ENCODE results near the gene FSCN2.
"Not testable (repeated sequence)": the region's sequence is repeated elsewhere in the genome, so short reads cannot be mapped to it uniquely, and the experiment has no call there.

FSCN2 gene

DNA sequence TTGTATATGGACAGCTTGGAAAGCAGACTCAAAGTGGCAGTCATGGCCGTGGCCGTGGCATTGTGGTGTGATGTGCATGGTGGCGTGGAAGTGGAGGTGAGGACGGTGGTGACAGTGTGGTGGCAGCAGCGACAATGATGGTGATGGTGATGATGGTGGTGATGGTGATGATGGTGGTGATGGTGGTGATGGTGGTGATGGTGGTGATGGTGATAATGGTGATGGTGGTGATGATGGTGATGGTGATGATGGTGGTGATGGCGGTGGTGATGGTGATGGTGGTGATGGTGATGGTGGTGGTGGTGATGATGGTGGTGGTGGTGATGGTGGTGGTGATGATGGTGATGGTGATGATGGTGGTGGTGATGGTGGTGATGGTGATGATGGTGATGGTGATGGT is 2.8 kb downstream of the FSCN2 start:
- not testable (repeated sequence) for DNase-seq

DNA sequence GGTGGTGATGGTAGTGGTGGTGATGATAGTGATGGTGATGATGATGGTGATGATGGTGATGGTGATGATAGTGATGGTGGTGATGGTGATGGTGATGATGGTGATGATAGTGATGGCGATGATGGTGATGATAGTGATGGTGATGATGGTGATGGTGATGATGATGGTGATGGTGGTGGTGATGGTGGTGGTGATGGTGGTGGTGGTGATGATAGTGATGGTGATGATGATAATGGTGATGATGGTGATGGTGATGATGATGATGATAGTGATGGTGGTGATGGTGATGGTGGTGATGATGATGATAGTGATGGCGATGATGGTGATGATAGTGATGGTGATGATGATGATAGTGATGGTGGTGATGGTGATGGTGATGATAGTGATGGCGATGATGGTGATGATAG is 3.8 kb downstream of the FSCN2 start:
- not testable (repeated sequence) for DNase-seq

DNA sequence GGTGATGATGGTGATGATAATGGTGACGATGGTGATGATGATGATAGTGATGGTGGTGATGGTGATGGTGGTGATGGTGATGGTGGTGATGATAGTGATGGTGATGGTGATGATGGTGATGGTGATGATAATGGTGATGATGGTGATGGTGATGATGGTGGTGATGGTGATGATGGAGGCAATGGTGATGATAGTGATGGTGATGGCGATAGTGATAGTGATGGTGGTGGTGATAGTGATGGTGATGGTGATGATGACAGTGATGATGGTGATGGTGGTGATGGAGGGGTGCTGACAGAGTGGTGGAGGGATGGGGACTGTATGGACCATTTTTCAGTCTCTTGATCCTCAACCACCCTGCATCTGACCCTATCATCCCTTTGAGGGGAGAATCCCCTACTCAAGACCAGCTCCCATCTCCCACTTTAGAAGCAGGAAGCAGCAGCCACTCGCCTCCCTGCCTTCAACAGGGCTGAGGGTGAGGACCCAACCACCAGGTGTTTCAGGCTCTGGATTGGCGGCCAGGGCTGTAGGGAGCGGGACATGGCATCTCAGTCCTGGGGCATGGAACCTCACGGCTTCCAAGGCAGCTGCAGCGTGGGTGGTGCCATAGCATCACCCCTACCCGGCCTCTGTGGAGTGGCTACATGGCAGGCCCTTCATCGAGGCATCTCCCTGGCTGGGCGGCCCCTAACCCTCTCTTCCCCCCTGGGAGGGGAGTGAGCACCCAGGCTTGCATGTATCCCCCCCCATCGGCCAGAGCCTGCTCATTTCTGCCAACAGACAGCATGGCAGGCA is 4.5 kb downstream of the FSCN2 start:
- no peak for DNase-seq

DNA sequence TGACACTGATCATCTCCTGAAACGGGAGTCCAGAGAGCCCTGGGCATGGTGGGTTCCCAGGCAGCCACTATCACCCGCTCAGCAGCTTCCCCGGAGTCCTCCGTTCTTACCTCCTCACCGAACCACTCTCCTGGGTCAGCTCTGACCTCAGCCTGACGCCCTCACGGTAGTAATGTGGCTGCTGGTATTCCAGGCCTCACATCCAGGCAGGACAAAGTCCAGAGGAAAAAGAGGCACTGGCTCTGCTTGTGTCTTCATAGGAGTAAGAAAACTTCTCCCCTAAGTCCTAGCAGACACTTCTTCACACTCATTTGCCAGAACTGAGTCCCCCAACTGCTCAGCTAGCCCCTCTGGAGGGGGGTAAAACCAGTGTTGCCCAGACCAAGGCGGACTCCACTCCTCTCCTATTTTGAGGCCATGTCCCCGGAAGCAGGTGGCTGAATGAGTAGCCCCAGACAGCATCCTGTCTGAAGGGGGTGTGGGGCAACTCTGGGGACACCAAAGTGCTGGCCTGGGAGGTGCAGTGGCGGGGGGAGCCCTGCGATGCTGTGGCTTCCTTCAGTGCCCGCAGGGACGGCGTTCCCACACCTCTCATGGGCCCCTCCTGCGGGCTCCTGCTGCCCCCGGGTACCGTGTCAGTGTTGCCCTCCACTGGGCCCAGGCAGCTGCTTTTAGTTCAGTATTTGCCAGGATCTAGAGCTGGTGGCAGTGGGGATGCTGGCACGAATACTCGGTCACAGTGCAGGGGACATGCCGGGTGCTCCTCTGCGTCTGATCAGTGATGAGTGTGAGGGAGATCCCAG is 5.4 kb downstream of the FSCN2 start:
- no peak for DNase-seq

DNA sequence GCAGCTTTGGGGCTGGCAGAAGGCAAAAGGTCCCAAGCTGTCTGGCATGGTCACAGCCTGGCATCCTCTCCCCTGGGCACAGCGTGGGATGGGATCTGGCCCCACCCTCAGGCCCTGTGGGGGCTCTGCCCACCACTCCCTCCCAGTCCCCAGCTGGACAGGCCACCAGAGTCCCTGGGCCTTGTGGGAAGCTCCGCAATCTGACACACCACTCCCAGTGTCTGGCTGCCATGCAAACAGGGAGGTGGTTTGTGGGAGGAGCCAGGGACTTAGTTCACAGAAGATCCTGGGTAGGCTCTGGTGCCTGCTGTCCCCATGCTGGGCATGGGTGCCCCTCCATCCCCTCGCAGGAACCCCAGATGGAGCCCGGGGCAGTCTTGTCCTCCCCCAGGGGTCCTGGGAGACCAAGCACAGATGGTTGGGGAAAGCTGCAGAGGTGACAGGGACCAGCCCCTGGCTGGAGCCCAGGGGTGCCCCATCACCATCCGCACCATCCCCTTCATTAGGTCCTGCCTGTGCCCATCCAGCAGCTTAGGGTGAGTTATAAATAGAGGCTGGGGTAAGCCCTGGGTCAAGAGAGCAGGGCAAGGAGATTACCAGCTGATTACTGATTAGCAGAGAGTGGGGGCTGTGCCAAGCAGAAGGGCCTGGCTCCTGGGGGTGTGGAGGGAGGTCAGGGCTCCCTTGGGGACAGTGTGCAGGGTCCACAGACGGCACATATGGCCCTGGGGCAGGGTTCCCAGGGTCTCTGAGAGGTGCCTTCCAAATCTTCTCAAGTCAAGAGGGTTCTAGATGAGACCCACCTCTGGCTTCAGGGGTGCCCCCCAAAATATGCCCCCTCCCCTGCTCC is 6.2 kb downstream of the FSCN2 start:
- no peak for DNase-seq

DNA sequence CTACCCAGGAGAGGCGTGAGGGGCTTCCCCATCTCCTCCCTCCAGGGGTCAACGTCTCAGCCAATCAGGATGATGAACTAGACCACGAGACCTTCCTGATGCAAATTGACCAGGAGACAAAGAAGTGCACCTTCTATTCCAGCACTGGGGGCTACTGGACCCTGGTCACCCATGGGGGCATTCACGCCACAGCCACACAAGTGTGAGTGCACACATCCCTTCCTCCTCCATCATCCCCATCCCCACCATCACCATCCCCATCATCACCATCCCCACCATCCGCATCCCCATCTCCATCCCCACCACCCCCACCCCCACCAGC is 6.8 kb downstream of the FSCN2 start:
- DNase-seq: no peak

DNA sequence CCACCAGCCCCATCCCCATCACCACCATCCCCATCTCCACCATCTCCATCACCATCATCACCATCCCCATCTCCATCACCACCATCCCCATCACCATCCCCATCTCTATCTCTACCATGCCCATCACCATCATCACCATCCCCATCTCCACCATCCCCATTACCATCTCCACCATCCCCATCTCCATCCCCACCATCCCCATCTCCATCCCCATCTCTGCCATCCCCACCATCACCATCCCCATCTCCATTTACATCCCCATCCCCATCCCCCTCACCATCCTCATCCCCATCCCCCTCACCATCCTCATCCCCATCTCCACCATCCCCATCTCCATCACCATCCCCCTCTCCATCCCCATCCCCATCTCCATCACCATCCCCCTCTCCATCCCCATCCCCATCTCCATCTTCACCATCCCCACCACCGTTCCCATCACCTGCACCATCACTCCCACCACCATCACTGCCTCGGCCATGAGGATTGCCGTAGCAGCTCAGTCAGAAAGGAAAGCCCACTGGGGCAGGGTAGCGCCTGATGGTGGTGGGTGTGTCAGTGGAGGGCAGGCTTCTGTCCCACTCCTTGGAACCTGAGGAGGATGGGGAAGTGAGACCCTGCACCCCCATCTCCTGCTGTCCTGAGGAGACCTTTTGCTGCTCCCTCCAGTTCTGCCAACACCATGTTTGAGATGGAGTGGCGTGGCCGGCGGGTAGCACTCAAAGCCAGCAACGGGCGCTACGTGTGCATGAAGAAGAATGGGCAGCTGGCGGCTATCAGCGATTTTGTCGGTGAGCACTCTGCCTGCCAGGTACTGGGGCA is 7.5 kb downstream of the FSCN2 start:
- DNase-seq: no peak

DNA sequence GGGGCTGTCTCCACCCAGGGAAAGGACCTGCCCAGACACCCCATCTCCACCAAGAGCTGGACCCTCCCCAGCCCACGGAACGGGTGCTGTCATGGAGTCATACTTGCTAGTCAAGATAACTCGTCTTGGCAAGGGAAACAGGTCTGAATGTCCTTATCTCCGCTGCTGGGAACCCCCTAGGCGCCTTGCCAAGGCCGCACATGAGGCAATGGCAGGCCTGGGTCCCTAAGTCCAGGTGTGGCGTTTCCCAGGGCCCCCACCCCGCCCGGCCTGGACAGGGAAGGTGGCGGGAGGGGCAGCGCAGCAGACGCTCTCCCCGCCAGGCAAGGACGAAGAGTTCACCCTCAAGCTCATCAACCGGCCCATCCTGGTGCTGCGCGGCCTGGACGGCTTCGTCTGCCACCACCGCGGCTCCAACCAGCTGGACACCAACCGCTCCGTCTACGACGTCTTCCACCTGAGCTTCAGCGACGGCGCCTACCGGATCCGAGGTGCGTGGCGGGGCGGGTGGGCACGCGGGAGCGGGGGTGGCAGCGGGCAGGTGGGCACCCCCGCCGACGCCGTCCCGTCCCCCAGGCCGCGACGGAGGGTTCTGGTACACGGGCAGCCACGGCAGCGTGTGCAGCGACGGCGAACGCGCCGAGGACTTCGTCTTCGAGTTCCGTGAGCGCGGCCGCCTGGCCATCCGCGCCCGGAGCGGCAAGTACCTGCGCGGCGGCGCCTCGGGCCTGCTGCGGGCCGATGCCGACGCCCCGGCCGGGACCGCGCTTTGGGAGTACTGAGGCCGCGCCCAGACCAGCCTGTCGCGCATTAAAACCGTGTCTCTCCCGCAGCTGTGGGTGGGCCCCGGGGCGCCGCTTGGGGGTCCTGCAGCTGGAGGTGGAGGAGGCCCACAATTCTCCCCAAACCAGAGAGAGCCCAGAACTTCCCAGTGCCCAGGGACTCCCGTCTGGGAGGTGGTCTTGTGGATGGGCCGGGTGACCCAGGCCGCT is 8.4 kb downstream of the FSCN2 start:
- DNase-seq: no peak

DNA sequence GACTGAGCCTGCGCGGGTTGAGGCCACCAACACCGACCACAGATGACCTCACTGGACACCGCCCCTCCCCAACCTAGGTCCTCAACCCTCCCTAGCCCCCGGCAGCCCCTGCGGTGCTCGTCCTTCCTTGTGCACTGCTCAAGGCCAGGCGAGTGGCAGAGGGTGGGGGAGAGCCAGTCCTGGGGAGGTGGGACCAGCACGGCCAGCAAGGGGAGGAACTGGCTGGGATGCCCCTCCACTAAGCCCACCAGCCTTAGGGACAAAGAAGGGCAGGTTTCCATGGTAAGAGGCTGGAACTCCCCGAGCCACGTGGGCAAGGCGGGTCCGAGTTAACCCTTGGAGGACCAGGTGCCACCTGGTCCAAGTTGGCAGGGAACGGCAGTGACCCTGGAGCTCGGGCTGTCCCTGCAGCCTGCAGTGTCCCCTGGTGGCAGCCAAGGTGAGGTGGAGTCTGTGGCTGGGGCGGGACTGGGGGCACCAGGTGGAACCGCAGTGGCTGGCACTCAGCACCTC is 9.2 kb downstream of the FSCN2 start:
- DNase-seq: peak; percentile 17

DNA sequence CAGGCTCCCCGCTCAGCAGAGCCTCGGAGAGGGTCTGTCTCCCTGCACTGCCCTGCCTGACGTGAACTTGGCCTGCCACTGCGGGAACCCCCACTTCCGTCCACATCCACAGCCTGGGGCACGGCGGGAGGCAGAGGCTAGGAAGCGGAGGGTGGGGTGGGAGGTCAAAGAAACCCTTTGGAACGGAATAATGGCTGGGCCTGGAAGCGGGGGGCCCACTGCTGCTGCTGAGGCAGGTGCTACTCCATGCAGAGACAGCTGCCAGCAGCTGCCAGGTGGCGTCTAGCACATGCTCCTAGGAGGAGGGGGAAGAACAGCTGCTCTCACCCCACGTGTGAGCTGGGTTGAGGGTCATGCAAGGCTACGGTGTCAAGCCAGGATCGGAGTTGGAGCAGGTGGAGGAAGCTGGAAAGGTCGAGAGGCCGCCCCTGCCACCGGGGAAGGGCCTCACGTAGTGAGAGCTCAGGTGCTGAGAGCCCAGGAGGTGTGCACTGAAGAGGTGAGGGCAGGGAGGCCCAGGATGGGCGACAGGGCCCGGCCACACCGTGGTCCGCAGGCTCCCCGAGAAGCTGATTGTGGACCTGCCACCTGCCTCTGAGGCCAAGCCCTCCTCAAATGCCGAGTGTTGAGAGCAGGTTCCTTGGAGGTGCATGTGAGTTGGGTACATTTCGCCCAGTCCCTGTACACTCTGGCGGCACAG is 9.8 kb downstream of the FSCN2 start:
- DNase-seq: no peak

DNA sequence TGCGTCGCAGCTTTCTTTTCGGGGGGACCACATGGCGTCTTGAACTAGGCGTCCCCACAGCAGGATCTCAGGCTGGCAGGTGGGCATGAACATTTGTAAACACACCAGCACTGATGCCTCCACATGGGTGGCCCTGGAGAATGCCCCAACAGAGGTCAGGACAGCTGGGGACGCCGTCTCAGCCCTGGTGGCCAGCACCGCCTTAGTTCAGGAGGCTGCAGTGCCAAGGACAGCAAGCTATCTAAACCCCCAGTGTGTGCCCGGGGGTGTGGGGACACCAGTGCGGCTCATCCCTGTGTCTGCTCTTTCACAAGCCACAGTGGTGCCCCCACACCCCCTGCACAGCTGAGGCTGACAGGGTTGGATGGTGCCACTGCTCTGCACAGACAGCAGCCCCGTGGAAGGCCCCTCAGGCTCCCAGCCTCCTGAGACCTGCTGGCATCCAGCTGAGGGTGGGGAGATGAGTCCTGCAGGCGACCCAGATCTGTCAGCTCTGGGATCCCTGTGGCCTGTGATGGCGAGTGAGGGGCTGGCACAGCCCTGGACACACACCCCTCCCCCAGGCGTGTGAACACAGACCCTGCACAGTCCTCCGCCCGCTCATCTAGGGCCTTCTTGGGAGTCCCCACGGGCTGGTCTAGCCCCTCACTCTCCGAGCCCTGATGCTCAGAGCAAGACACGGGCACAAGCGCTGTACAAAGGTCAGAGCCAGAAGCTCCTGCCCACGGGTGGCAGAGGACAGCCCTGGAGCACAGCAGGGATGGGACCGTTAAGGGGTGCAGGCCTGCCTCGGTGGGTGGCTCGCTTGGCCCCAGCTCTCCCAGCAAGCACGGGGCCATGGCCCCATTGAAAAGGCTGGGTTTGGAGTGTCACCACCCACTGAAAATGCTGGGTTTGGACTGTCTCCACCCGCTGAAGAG is 10.7 kb downstream of the FSCN2 start:
- DNase-seq: no peak

DNA sequence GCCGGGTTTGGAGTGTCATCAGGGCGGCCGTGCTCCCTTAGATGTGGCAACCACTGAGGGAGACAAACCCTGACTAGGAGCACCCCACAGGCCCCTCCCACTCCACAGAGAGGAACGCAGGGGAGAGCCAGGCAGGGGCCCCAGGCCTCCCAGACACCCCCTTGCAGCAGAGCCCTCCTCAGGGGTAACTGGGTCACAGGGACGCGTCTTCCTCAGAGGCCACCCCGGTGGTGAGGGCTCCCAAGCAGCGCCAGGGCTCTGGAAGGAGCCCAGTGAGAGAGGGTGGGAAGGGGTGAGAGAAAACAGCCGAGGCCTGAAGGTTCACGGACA is 11.4 kb downstream of the FSCN2 start:
- DNase-seq: no peak

DNA sequence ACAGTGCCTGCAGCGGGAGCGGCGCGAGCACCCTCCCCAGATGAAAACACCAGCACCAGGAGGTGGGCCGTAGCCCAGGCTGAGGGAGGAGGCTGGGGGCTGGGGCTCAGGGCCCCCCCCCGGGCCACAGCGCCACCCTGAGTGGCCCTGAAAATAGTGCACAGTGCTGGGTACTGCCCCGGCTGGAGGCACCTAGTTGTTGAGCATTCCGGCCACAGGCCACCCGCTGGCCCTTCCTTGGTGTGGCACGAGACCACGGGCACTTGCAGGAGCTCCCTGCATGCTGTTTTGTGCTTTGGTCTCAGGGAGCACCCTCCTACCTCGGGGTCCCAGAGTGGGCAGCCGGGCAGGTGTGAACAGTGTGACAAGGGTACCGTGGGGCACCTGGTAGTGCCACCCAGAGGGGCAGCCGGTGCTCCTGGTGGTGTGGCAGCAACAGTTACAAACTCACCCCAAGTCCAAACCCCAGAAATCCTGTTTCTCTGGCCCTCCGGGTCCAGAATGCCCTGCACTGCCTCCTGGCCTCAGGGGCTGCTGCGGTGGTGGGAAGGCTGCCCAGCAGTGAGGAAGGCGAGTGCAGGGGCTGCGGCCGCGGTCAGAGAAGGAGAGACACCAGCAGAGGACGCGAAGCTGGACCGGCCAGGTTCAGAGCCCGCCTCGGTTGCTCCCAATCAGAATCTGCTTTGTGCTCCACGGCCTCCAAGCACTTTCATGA is 11.9 kb downstream of the FSCN2 start:
- DNase-seq: no peak

DNA sequence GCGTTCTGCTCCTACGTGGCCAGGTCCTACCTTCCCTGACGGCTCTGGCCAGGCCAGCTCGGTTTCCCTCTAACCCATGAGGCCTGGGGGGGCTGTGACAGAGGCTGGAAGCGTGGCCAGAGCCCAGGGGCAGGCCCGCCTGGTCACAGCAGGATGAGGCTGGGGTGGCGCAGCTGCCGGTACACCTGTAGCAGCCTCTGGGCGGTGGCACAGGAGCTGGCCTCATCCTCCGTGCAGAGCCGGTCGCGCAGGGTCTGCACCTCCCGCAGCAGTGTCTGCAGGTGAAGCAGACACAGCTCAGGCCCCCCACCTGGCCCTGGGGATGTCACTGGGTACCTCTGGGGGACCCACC is 12.5 kb downstream of the FSCN2 start:
- no peak for DNase-seq

DNA sequence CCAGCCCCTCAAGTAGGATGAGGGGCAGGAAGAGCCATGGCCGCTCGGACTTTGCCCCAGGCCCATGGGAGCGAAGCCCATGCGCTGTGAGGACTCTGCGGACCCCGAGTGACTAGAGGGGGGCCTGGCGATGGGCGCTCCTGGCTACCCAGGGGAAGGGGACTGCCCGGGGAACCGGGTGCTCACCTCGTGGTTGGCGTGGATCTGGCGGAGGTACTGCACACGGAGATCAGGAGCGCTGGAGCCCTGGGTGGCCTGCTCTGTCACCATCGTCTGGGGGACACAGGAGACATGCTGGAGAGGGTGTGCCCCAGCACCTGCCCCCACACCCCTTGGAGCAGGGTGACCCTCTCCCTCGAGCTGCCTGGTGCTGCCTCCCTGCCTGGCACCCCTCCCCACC is 12.9 kb downstream of the FSCN2 start:
- DNase-seq: no peak

DNA sequence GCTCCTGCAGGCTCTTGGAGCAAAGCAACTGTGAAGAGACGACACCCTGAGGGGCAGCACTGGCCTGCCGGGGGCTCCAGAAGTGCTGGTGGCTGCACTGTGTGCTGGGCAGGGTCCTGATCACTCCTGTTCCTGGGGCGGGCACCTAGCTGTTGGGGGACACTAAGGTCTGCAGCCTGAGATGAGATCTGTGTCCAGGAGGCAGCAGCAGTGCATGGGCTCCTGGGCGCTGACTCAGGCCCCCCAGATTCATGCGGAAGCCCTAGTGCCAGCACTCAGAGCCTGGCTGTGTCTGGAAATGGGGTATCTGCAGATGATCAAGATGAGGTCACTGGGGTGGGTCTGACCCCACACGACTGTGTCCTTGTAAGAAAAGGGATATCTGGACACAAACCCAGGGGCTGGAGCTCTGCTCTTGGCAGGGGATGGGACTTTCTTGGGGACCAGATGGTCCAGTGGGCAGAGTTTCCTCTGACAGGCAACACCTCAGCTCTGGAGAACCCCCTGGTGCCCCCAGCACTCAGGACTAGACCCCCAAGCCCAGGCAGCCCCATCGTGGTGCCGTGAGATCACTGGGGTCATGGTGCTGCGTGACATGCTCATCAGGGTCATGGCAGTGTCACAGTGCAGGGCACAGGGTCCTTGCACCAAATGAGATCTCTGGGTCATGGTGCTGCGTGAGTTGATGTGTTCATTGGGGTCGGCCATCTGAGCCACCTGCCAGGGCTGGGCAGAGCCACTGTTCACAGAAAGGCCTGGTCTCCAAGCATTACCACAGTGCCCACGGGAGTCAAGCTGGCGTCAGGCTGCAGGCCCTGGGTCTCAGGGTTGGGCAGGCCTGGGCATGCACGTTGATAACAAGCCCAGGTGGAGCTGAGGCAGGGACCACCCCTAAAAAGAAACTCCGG is 14.5 kb downstream of the FSCN2 start:
- no peak for DNase-seq

DNA sequence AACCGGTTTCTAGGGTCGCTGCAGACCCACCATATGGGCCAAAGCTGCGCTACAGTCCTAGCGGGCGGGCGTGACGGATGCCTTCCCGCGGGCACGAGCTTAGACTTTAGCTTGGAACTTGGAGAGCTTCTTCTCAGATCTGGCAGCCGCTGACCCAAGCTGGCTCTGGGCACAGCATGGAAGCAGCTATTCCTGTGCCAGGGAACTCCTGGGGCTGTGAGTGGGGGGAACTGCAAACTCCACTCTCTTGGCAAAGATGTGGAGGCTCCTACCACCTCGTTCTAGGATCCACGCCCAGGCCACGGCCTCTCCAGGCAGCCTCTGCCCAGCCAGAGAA is 15.1 kb downstream of the FSCN2 start:
- no peak for DNase-seq

DNA sequence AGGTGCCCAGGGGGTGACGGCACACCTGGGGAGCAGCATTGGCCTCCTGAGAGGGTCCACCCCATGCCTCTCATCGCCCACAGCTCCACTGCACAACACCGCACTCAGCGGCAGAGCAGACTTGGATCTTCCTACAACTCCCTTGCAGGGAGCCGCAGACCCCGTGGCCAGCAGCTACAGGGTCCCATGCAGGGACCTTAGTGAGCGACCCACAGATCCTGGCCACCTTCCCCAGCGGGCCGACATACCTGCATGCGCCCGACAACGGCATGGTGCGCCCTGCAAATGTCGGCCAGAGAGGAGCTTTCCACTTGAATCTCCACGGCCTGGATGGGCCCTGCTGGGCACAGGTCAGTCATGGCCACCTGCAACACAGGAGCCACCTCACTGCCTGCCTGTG is 15.6 kb downstream of the FSCN2 start:
- DNase-seq: no peak
